DND-41 (cell line): ENCODE data around the gene ETF1.

ENCODE experiments used
- ATAC-seq: fragments of 200-7000 bp; cut with Tn5 transposase; 3 replicates; pipeline ENCODE4 v1.9.1; 2021; ENCODE audit warnings: low read depth; ENCODE audit not compliant: insufficient read depth
- DNase-seq: peaks from one replicate; pipeline ENCODE4 v3.0.0-alpha.2; 2020
- H2AFZ ChIP-seq: 2 replicates; pipeline ENCODE4 v1.6.0; 2012; ENCODE audit warnings: low read depth, low read length
- H3K27ac ChIP-seq: 2 replicates; pipeline ENCODE4 v1.5.1; 2012; ENCODE audit warnings: low read length, inconsistent platforms
- H3K27me3 ChIP-seq: fragments of 200-600 bp; sonication (generic); 2 replicates; pipeline ENCODE4 v1.6.0; 2012; ENCODE audit warnings: low read length, mild to moderate bottlenecking, inconsistent platforms; ENCODE audit not compliant: insufficient read depth, poor library complexity
- H3K36me3 ChIP-seq: 2 replicates; pipeline ENCODE4 v1.5.1; 2012; ENCODE audit warnings: low read length, inconsistent platforms; ENCODE audit not compliant: insufficient read depth
- H3K4me1 ChIP-seq: 2 replicates; pipeline ENCODE4 v1.5.1; 2012; ENCODE audit warnings: mild to moderate bottlenecking, low read length; ENCODE audit not compliant: insufficient read depth
- H3K4me2 ChIP-seq: 2 replicates; pipeline ENCODE4 v1.6.0; 2012; ENCODE audit warnings: mild to moderate bottlenecking, moderate library complexity, low read length, inconsistent platforms; ENCODE audit not compliant: insufficient read depth
- H3K4me3 ChIP-seq, 2 experiments: fragments of 200-600 bp in 1 of 2; shearing (Covaris generic) in 1 of 2; 2 replicates each; pipeline ENCODE4 v1.5.1; 2012 to 2016; ENCODE audit warnings: inconsistent platforms in 2 of 2, low read length in 2 of 2, mild to moderate bottlenecking in 2 of 2, low read depth in 1 of 2, moderate library complexity in 1 of 2
- H3K79me2 ChIP-seq: 2 replicates; pipeline ENCODE4 v1.6.0; 2012; ENCODE audit warnings: low read length, inconsistent platforms; ENCODE audit not compliant: insufficient read depth
- H3K9ac ChIP-seq: 2 replicates; pipeline ENCODE4 v1.6.0; 2012; ENCODE audit warnings: low read depth, mild to moderate bottlenecking, inconsistent platforms, low read length, moderate library complexity
- H3K9me3 ChIP-seq: 2 replicates; pipeline ENCODE4 v1.5.1; 2012; ENCODE audit warnings: low read length, moderate library complexity, mild to moderate bottlenecking, inconsistent platforms; ENCODE audit not compliant: insufficient read depth, severe bottlenecking
- H4K20me1 ChIP-seq: 2 replicates; pipeline ENCODE4 v1.6.0; 2012; ENCODE audit warnings: low read length; ENCODE audit not compliant: insufficient read depth
- EZH2 ChIP-seq: IDR thresholded peaks from 3 replicates; pipeline ENCODE4 v1.6.1; 2012; ENCODE audit warnings: borderline replicate concordance, low read depth, mild to moderate bottlenecking, moderate library complexity, low read length, inconsistent platforms; ENCODE audit not compliant: severe bottlenecking
- TF ChIP-seq, protein P1 (sequence below): IDR thresholded peaks from 2 replicates; pipeline ENCODE4 v1.5.1; 2012; ENCODE audit warnings: borderline replicate concordance, low read length, moderate library complexity, mild to moderate bottlenecking; ENCODE audit not compliant: poor library complexity, severe bottlenecking; ENCODE audit errors: extremely low read depth

ETF1 gene

DNA sequence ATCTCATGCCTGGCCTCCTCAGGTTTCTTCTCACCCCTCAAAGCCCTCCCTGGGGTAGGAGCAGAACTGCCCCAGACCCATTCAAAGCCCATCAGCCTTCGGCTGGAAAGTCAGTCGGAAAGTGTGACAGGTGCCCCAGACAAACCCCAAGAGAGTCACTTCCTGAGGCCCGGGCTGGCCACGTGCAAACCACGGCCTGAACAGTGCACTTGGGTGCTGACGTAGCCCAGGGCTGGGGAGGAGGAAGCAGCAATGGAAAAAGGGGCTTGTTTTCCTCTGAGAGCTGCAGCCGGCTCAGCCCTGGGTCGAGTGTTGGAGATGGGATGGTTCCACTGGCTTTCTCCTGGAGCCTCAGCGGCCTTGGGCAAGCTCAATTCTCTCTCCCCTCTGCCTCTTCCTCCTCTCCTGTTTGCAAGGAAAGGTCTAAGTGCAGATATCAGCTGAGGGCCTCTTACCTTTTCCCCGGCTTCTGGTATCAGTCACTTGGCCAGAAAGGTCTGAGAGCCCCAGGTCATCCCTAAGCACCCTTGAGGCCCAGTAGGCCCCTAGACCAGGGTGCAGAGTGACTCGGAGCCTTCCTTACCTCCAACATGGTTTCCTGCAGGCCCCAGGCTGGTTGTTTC lies 83.6 kb downstream of the ETF1 start:
- Histone ChIP-seq H3K4me1 (peaks cover 13% of the 10 kb centered on the region), H3K27ac (no peak overlapping the region), H3K36me3 (no peaks in the 10 kb centered on the region), H3K9me3 (no peaks in the 10 kb centered on the region), H4K20me1 (no peaks in the 10 kb centered on the region), H3K27me3 (peaks cover 5% of the 10 kb centered on the region), H3K79me2 (no peaks in the 10 kb centered on the region), H3K4me2 (no peak overlapping the region), H3K9ac (no peak overlapping the region), H2AFZ (no peak overlapping the region), H3K4me3 (no peak overlapping the region)
- DNase-seq (no peak), ATAC-seq (no peak)
- no peak for TF ChIP-seq EZH2
- TF ChIP-seq, protein P1, sequence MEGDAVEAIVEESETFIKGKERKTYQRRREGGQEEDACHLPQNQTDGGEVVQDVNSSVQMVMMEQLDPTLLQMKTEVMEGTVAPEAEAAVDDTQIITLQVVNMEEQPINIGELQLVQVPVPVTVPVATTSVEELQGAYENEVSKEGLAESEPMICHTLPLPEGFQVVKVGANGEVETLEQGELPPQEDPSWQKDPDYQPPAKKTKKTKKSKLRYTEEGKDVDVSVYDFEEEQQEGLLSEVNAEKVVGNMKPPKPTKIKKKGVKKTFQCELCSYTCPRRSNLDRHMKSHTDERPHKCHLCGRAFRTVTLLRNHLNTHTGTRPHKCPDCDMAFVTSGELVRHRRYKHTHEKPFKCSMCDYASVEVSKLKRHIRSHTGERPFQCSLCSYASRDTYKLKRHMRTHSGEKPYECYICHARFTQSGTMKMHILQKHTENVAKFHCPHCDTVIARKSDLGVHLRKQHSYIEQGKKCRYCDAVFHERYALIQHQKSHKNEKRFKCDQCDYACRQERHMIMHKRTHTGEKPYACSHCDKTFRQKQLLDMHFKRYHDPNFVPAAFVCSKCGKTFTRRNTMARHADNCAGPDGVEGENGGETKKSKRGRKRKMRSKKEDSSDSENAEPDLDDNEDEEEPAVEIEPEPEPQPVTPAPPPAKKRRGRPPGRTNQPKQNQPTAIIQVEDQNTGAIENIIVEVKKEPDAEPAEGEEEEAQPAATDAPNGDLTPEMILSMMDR, result no peak

- H3K9me3 ChIP-seq, result no peaks in the 10 kb centered on the region
- H3K27me3 ChIP-seq, result peaks cover 5% of the 10 kb centered on the region
- no peak overlapping the region for H3K27ac ChIP-seq
- TF ChIP-seq EZH2, result no peak
- TF ChIP-seq, protein P1, result no peak
- no peaks in the 10 kb centered on the region for H4K20me1 ChIP-seq
- no peak overlapping the region for H3K9ac ChIP-seq
- H3K4me1 ChIP-seq, result peaks cover 9% of the 10 kb centered on the region
- no peaks in the 10 kb centered on the region for H3K79me2 ChIP-seq
- H3K36me3 ChIP-seq, result no peaks in the 10 kb centered on the region
- ATAC-seq (no peak), DNase-seq (no peak)
- no peak overlapping the region for H3K4me3 ChIP-seq
- H2AFZ ChIP-seq, result no peak overlapping the region
- no peak overlapping the region for H3K4me2 ChIP-seq
These were observed 84.2 kb downstream of the ETF1 start for GRCh38 chr5:138458856-138459255.

DNA sequence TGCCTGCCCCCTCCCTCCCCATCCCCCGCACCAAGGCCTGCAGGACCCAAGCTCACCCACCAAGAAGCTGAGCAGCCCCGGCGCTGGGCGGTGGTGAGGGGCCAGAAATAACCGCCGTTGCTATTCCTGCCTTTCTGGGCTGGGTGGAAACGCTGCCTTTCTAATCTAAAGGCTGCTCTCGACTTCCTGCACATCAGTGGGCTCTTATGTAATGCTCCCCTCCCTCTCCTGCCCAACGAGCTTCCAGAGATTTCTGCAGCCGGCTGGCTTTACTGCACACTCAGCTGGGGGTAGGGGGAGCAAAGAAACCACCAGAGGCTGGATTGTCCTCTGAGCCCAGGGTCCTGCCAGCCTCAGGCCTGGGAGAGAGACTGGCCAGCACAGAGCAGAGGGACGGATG lies 84.7 kb downstream of the ETF1 start:
- H3K4me1 ChIP-seq, result peaks cover 5% of the 10 kb centered on the region
- H4K20me1 ChIP-seq, result no peaks in the 10 kb centered on the region

More for the DNA sequence above, 84.7 kb downstream of the ETF1 start:
- DNase-seq, result no peak
- H3K9ac ChIP-seq, result no peak overlapping the region
- no peak overlapping the region for H3K4me3 ChIP-seq
- no peak overlapping the region for H2AFZ ChIP-seq
- H3K36me3 ChIP-seq, result no peaks in the 10 kb centered on the region
- ATAC-seq, result no peak
- TF ChIP-seq, protein P1, result no peak
- TF ChIP-seq EZH2, result no peak
- H3K9me3 ChIP-seq, result no peaks in the 10 kb centered on the region
- no peak overlapping the region for H3K4me2 ChIP-seq
- no peak overlapping the region for H3K27ac ChIP-seq
- peaks cover 5% of the 10 kb centered on the region for H3K27me3 ChIP-seq
- no peaks in the 10 kb centered on the region for H3K79me2 ChIP-seq
